ENCODE results near the gene CUL5. TPM values are rescaled to one million over a fixed set of nuclear protein-coding genes. Genes with fewer than 3 reads are reported as not detected.

CUL5 gene
- polyA plus RNA-seq, 2 of the 4 experiments (the other 2 are of a cell fraction): 9.7 to 24.3 TPM

GRCh38 chr11:107988397-107989158 lies 20.1 kb upstream of the CUL5 start:
- ChIA-PET POLR2A (no interaction called here), CTCF (no interaction called here)
- Histone ChIP-seq H3K4me3 (no peak overlapping the region), H3K4me1 (no peaks in the 10 kb centered on the region), H3K27ac (no peak overlapping the region), H3K4me2 (no peak overlapping the region), H3K9me3 (no peaks in the 10 kb centered on the region)
- DNase-seq (ENCODE audit: low read depth in 1 of 2, low spot score in 1 of 2) (no peak), ATAC-seq (no peak), FAIRE-seq (no peak)
- TF ChIP-seq EHMT2 (IDR thresholded peaks at IDR 0.05; ENCODE audit: low read depth) (no peak), NPAS2 (CRISPR knock-in tag; IDR thresholded peaks at IDR 0.05; ENCODE audit: borderline replicate concordance) (no peak), E2F6 (IDR thresholded peaks at IDR 0.05; ENCODE audit: borderline replicate concordance, low read depth) (no peak), HOXB5 (CRISPR knock-in tag; IDR thresholded peaks at IDR 0.05) (no peak), RARB (CRISPR knock-in tag; IDR thresholded peaks at IDR 0.05) (no peak), MAX (IDR thresholded peaks at IDR 0.05) (no peak), NFE2L2 (conservative IDR thresholded peaks at IDR 0.05; ENCODE audit: low read length) (no peak), TFCP2L1 (CRISPR knock-in tag; IDR thresholded peaks at IDR 0.05) (no peak), HEYL (CRISPR knock-in tag; IDR thresholded peaks at IDR 0.05) (no peak), CBX8 (IDR thresholded peaks at IDR 0.05) (no peak), RFX5 (IDR thresholded peaks at IDR 0.05) (no peak), SREBF2 (IDR thresholded peaks at IDR 0.05) (no peak)
- TF ChIP-seq, protein P1, sequence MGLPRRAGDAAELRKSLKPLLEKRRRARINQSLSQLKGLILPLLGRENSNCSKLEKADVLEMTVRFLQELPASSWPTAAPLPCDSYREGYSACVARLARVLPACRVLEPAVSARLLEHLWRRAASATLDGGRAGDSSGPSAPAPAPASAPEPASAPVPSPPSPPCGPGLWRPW (IDR thresholded peaks at IDR 0.05): no peak
- 69% methylated on average over 5 of the region's 5 CpGs for WGBS (ENCODE audit: missing lambda C conversion rate)

DNA sequence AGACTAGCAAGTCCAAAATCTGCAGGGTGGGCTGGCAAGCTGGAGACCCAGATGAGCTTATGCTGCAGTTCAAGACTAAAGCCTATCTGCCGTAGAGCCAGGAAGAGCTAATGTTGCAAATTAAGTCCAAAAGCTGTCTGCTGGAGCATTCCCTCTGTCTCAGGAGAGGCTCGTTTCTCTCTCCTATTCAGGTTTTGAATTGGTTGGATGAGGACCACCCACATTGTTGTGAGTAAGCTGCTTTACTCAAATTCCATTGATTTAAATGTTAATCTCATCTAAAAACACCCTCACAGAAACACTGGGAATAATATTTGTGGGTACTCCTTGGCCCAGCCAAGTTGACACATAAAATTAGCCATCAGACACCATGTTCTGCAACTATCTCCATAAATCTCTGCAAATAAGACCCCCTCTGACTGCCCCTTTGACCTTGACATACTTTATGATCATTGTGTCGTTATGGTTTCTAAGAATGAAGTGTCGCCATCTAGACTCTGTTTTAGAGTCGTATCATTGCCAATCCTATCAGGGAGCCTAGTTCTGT lies 16.8 kb upstream of the CUL5 start:
- POLR2A ChIA-PET: no interaction called here
- H3K27ac ChIP-seq: no peak overlapping the region
- no peaks in the 10 kb centered on the region for H3K4me1 ChIP-seq
- TF ChIP-seq PHF8 (IDR thresholded peaks at IDR 0.05; ENCODE audit: borderline replicate concordance, low read depth) (no peak), EHMT2 (IDR thresholded peaks at IDR 0.05; ENCODE audit: low read depth) (no peak), CEBPB (IDR thresholded peaks at IDR 0.05) (no peak), RFX5 (IDR thresholded peaks at IDR 0.05) (no peak), FOSL2 (IDR thresholded peaks at IDR 0.05) (no peak), FOSL2 (CRISPR knock-in tag; IDR thresholded peaks at IDR 0.05) (no peak), EP300 (IDR thresholded peaks at IDR 0.05) (no peak), MAX (IDR thresholded peaks at IDR 0.05) (no peak), KDM1A (IDR thresholded peaks at IDR 0.05; ENCODE audit: low read depth) (no peak), JUN (IDR thresholded peaks at IDR 0.05) (no peak), TFCP2L1 (CRISPR knock-in tag; IDR thresholded peaks at IDR 0.05) (no peak), CBX8 (IDR thresholded peaks at IDR 0.05) (no peak), RAD21 (conservative IDR thresholded peaks at IDR 0.05 in 1 of 2, IDR thresholded peaks at IDR 0.05 in 1 of 2) (no peak), CHD4 (IDR thresholded peaks at IDR 0.05; ENCODE audit: borderline replicate concordance) (no peak), RNF2 (IDR thresholded peaks at IDR 0.05; ENCODE audit: borderline replicate concordance, low read depth) (no peak), BHLHE40 (IDR thresholded peaks at IDR 0.05; ENCODE audit: low read depth, low read length) (no peak), HEYL (CRISPR knock-in tag; IDR thresholded peaks at IDR 0.05) (no peak), MAZ (IDR thresholded peaks at IDR 0.05; ENCODE audit: borderline replicate concordance, low read depth, low read length) (no peak)
- TF ChIP-seq, protein P2, sequence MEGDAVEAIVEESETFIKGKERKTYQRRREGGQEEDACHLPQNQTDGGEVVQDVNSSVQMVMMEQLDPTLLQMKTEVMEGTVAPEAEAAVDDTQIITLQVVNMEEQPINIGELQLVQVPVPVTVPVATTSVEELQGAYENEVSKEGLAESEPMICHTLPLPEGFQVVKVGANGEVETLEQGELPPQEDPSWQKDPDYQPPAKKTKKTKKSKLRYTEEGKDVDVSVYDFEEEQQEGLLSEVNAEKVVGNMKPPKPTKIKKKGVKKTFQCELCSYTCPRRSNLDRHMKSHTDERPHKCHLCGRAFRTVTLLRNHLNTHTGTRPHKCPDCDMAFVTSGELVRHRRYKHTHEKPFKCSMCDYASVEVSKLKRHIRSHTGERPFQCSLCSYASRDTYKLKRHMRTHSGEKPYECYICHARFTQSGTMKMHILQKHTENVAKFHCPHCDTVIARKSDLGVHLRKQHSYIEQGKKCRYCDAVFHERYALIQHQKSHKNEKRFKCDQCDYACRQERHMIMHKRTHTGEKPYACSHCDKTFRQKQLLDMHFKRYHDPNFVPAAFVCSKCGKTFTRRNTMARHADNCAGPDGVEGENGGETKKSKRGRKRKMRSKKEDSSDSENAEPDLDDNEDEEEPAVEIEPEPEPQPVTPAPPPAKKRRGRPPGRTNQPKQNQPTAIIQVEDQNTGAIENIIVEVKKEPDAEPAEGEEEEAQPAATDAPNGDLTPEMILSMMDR (IDR thresholded peaks at IDR 0.05): no peak
- TF ChIP-seq, protein P1 (IDR thresholded peaks at IDR 0.05): no peak
- TF ChIP-seq, protein P3, sequence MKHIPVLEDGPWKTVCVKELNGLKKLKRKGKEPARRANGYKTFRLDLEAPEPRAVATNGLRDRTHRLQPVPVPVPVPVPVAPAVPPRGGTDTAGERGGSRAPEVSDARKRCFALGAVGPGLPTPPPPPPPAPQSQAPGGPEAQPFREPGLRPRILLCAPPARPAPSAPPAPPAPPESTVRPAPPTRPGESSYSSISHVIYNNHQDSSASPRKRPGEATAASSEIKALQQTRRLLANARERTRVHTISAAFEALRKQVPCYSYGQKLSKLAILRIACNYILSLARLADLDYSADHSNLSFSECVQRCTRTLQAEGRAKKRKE (CRISPR knock-in tag; IDR thresholded peaks at IDR 0.05; ENCODE audit: low read depth): no peak
- WGBS (ENCODE audit: missing lambda C conversion rate): 60% methylated on average over 5 of the region's 5 CpGs
- H3K4me2 ChIP-seq: no peak overlapping the region
- H3K4me3 ChIP-seq: no peak overlapping the region
- CTCF ChIA-PET: no interaction called here
- DNase-seq (ENCODE audit: low read depth in 1 of 2, low spot score in 1 of 2) (no peak), ATAC-seq (no peak), FAIRE-seq (no peak)
- no peaks in the 10 kb centered on the region for H3K9me3 ChIP-seq

Data from A549 (cell line).